BLaER1 treated with 17β-estradiol and CSF1 and Interleukin-3, amounts not matched to agents 10 nM and 100 nM (cell line): ENCODE data around the gene MED9.

Experiments
- H3K27ac ChIP-seq, 11 experiments: shearing (Covaris generic); formaldehyde crosslinking; 2 replicates each; pipeline ENCODE4 v1.8.1; 2022
- H3K27me3 ChIP-seq, 11 experiments: shearing (Covaris generic); formaldehyde crosslinking; 2 replicates each; pipeline ENCODE4 v1.8.1; 2022
- H3K36me3 ChIP-seq, 11 experiments: shearing (Covaris generic); formaldehyde crosslinking; 2 replicates each; pipeline ENCODE4 v1.8.1; 2022
- H3K4me1 ChIP-seq, 10 experiments: shearing (Covaris generic); formaldehyde crosslinking; 2 replicates each; pipeline ENCODE4 v1.8.1; 2022
- H3K4me2 ChIP-seq, 11 experiments: shearing (Covaris generic); formaldehyde crosslinking; 2 replicates each; pipeline ENCODE4 v1.8.1; 2022
- H3K4me3 ChIP-seq, 10 experiments: shearing (Covaris generic); formaldehyde crosslinking; 2 replicates each; pipeline ENCODE4 v1.8.1; 2022
- H3K9ac ChIP-seq, 11 experiments: shearing (Covaris generic); formaldehyde crosslinking; 2 replicates each; pipeline ENCODE4 v1.8.1; 2022
- H3K9me3 ChIP-seq, 11 experiments: shearing (Covaris generic); formaldehyde crosslinking; replicated peaks in 1 of 11; 2 replicates each; pipeline ENCODE4 v1.8.1; 2022
- H4K20me1 ChIP-seq, 11 experiments: shearing (Covaris generic); formaldehyde crosslinking; 2 replicates each; pipeline ENCODE4 v1.8.1; 2022
- Cebpa-rat ChIP-seq, 11 experiments: shearing (Covaris generic); IDR thresholded peaks; 2 replicates each; pipeline ENCODE4 v1.8.1; 2022

The MED9 gene

DNA sequence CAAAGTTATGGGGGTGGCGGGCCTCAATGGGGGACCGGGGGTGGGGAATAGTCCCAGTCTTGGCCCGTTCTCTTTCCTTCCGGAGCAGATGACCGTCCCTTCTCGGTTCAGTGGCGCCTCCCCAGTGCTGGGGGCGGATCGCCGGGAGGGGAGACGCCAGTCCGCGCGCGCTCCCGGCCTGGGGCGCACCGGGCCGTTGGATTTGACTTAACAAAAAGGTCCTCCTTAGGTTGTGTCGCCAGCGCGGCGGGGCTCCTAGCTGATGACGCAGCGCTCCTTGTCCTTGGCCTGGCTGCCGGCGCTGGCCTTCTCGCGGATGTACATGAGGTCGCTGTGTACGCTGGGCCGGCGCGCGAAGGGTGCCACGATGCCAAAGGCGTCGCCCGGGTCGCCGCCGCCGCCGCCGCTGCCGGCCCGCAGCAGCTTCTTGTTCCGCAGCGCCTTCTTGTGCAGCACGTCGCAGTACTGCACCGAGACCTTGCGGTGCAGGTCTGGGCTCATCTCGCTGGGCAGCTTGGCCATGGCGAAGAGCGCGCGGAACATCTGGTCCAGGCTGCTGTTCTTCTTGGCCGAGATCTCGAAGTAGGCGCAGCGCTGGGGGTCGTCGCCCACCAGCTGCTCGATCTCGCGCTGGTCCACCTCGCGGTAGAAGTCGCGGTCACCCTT, 18.2 kb downstream of the MED9 start:
- Histone ChIP-seq H3K4me2 (peak overlapping the region; percentile 94 to 99 (median 99)), H3K4me1 (peaks cover 52 to 91% (median 81%) of the 10 kb centered on the region in 10 experiments), H3K9ac (peak overlapping the region; percentile 22 to 82 (median 71); a peak in 20 of 22 replicates), H3K4me3 (peak overlapping the region; percentile 61 to 82 (median 70)), H3K27ac (peak overlapping the region in 8 of 11 experiments; percentile 21 to 56 (median 31); a peak in 11 of 22 replicates), H3K36me3 (peaks cover 9 to 29% (median 18%) of the 10 kb centered on the region in 11 experiments; a peak in 15 of 22 replicates), H3K27me3 (peaks cover 21 to 33% (median 27%) of the 10 kb centered on the region in 11 experiments), H3K9me3 (no peaks in the 10 kb centered on the region), H4K20me1 (peaks cover 40 to 72% (median 52%) of the 10 kb centered on the region in 11 experiments; a peak in 21 of 22 replicates)
- no peak for TF ChIP-seq Cebpa-rat (IDR thresholded peaks at IDR 0.05)

DNA sequence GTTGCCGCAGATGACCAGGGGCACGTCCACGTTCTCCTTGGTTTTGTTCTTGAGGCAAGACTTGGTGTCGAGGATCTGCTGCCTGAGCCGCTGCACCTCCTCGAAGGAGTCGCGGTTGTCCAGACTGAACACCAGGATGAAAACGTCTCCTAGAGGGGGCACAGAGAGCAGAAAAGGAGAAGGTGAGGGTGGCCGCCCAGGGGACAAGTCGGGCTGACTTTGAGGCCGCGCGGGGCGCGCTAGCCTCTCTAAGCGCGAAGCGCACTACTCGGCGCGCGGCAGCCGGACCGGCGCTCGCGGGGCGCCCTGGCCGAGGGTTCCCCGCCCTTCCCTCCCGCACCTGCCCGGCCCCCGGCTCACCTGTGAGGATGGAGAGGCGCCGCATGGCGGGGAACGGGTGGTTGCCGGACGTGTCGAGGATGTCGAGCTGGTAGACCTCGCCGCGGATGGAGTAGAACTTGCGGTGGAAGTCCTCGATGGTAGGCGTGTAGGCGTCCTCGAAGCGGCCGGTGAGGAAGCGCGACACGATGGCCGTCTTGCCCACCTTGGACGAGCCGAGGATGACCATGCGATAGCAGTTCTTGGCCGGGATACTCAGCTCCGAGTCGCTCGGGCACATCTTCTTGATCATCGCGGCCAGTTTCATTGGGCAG, 18.9 kb downstream of the MED9 start:
- H3K4me3 ChIP-seq = peak overlapping the region; percentile 61 to 82 (median 70)
- H3K4me2 ChIP-seq = peak overlapping the region; percentile 94 to 99 (median 99)
- peaks cover 35 to 65% (median 45%) of the 10 kb centered on the region in 11 experiments; a peak in 21 of 22 replicates for H4K20me1 ChIP-seq
- H3K27ac ChIP-seq = peak overlapping the region in 9 of 11 experiments; percentile 21 to 62 (median 56); a peak in 13 of 22 replicates
- peak overlapping the region; percentile 60 to 82 (median 75) for H3K9ac ChIP-seq
- peaks cover 21 to 33% (median 27%) of the 10 kb centered on the region in 11 experiments for H3K27me3 ChIP-seq
- H3K9me3 ChIP-seq = no peaks in the 10 kb centered on the region
- no peak for TF ChIP-seq Cebpa-rat (IDR thresholded peaks at IDR 0.05)
- peaks cover 48 to 85% (median 74%) of the 10 kb centered on the region in 10 experiments for H3K4me1 ChIP-seq
- peaks cover 9 to 27% (median 18%) of the 10 kb centered on the region in 11 experiments; a peak in 15 of 22 replicates for H3K36me3 ChIP-seq

DNA sequence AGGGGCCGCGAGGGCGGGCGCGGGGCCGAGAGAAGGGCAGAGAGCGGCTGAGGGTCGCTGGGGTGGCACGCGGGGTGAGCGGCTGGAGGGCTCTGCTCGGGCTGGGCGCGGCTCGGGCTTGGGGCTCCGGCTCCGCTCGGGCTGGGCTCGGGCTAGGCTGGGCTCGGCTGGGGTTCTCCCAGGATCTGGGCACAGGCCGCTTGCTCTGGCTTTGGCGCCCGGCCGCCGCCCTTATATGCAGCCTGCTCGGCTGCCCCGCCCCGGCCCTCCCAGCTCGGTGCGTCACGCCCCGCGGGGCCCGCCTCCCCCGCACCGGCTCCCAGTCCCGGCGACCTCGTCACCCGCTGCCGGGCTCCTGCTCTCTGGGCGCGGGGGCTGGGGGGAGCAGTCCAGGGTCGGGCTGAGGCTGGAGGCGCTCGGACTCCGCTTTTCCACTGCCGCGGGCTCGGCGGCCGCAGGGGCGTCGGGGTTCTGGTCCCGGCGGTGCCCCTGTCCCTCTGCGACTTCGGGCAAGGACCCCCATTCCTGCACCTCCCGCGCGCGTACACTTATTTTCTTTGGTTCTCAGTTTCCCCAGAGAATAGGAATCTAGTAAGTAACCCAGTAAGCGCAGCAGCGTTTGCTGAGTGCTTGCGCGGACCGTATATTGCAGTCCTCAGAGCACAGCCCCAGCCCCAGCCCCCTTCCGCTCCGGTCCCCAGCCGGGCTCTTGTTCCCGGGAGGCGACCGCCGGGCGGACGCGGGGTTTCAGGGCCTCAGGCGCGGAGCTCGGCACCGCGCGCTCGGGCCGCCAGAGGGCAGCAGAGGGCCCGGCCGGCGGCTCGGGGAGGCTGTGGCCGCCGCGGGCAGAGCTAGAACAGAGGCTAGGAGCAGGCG, 19.6 kb downstream of the MED9 start, which contains the start of gene RASD1:
RASD1 (minus strand) TSS at position 207 of the 876 bp plus-strand sequence. CDS start 214 bp downstream, outside the sequence.
- Histone ChIP-seq H4K20me1 (peaks cover 27 to 58% (median 37%) of the 10 kb centered on the region in 11 experiments; a peak in 21 of 22 replicates), H3K4me2 (peak within 1 kb of the TSS; percentile 94 to 99 (median 99)), H3K36me3 (peaks cover 9 to 23% (median 14%) of the 10 kb centered on the region in 11 experiments; a peak in 15 of 22 replicates), H3K27me3 (peaks cover 21 to 33% (median 27%) of the 10 kb centered on the region in 11 experiments), H3K4me3 (peak within 1 kb of the TSS; percentile 61 to 82 (median 70)), H3K9ac (peak within 1 kb of the TSS; percentile 60 to 82 (median 75)), H3K9me3 (no peaks in the 10 kb centered on the region), H3K27ac (peak within 1 kb of the TSS; percentile 17 to 65 (median 58); a peak in 20 of 22 replicates), H3K4me1 (peaks cover 42 to 77% (median 67%) of the 10 kb centered on the region in 10 experiments)
- no peak for TF ChIP-seq Cebpa-rat (IDR thresholded peaks at IDR 0.05)

DNA sequence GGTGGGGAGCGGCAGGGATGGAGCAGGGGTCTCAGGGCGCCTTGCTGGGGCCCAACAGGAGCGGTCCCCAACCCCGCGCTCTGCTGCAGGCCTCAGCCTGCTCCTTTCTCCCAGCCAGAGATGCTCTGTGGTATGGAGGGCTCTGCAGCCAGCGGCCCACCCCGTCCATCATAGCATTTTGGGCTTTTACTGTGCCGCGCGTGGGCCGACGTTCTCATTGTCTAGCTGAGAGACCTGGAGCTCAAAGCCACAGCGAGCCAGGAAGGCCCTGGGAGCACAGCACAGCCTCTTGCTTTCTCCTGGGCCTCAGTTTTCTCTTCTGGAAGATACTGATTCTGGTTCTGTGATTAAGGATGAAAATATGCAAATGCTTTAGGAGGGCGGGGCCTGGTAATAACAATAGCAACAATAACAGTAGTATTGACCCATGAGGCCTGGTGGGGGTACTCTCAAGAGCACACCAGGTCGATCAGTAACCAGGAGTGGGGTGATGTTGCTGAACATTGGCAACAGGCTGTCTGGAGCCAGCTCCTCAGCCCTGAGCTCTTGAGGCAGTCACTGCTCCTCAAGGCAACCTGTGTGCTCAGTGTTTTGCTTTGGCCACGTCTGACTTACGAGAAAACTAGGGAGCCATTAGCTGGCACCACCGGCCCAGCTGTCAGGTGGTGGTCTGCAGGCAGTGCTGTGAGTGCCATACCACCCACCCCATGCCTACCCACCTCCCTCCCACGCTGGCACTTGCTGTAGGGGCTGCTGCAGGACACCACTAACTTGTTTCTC, 20.5 kb downstream of the MED9 start:
- TF ChIP-seq Cebpa-rat (IDR thresholded peaks at IDR 0.05) = no peak
- peak overlapping the region; percentile 61 to 82 (median 70); a peak in 13 of 20 replicates for H3K4me3 ChIP-seq
- peak overlapping the region in 5 of 11 experiments; percentile 71 to 82 (median 77); a peak in 8 of 22 replicates for H3K9ac ChIP-seq
- H3K36me3 ChIP-seq = peaks cover 4 to 15% (median 7%) of the 10 kb centered on the region in 11 experiments; a peak in 14 of 22 replicates
- H3K4me1 ChIP-seq = peaks cover 34 to 71% (median 59%) of the 10 kb centered on the region in 10 experiments; a peak in 19 of 20 replicates
- peaks cover 19 to 49% (median 29%) of the 10 kb centered on the region in 11 experiments; a peak in 21 of 22 replicates for H4K20me1 ChIP-seq
- peaks cover 21 to 33% (median 27%) of the 10 kb centered on the region in 11 experiments for H3K27me3 ChIP-seq
- peak overlapping the region; percentile 94 to 99 (median 99) for H3K4me2 ChIP-seq
- no peaks in the 10 kb centered on the region for H3K9me3 ChIP-seq
- H3K27ac ChIP-seq = no peak overlapping the region

DNA sequence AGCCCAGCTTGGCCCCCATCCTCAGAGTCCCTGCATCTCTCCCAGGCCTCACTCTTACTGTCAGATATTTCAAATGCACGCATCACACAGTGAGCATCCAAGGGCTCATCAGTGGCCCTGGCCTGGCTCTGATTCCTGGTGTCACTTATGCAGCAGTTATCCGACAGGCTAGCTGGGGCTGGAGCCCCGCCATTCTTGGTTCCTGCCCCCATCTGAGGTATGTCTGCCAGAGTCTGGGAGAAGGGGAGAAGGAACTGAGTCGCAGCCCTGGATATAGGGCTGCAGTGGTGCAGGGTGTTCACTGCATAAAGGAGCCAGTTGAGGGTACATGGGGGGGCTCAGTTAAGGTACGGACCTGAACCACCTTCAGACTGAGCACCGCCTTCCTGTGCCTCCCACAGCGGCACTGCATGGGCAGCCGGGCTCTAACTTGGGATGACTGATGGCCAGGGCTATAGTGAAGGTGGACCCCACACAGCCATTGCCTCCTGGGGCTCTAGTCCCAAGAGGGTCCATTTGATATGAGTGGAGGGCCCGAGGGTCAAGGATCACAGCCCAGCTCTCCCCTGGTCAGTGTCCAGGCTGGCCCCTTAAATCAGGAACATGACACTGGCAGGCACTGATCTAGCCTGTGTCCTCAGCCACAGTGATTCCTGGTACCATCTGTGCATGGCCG, 21.2 kb downstream of the MED9 start:
- H3K9me3 ChIP-seq = no peaks in the 10 kb centered on the region
- H3K36me3 ChIP-seq = peaks cover 0 to 8% (median 0%) of the 10 kb centered on the region in 11 experiments; a peak in 5 of 22 replicates
- H3K9ac ChIP-seq = no peak overlapping the region
- no peak for TF ChIP-seq Cebpa-rat (IDR thresholded peaks at IDR 0.05)
- peaks cover 21 to 33% (median 27%) of the 10 kb centered on the region in 11 experiments for H3K27me3 ChIP-seq
- H3K27ac ChIP-seq = no peak overlapping the region
- peaks cover 30 to 71% (median 57%) of the 10 kb centered on the region in 10 experiments; a peak in 19 of 20 replicates for H3K4me1 ChIP-seq
- H3K4me3 ChIP-seq = no peak overlapping the region
- peak overlapping the region in 4 of 11 experiments; percentile 98 to 99 (median 99); a peak in 5 of 22 replicates for H3K4me2 ChIP-seq
- peaks cover 11 to 42% (median 22%) of the 10 kb centered on the region in 11 experiments; a peak in 20 of 22 replicates for H4K20me1 ChIP-seq

DNA sequence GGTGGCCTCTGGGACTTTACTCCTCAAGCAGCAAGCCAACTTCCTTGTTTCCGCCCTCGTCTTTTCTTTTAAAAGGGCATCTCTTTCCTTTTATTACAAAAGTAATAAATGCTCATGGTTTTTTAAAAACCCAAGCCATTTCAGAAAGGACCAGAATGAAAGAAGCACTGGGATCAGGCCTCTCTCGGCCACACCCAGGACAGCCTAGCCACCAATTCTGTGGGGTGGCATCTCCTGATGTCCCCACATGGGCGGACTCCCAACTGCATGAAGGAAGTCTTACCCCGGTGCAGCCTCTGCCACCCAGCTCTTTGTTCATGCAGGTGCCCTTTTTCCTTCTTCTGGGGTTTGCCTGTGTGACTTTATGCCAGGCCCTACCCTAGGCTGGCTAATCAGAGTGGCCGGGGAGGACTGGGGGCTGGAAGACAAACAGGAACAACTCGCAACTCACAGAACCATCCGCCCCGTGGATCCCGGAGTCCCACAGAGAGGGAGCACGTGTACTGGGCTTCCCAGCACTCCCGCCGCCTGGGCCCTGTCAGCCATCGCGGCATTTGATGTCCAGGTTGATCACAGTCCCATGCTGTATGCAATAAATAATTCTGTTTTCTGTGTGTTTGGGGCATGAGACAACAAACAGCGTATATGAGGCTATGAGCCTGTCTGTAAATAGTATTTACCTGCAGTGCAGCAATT, 22.0 kb downstream of the MED9 start:
- Histone ChIP-seq H3K4me2 (peak overlapping the region in 4 of 11 experiments; percentile 21 to 99 (median 99); a peak in 4 of 22 replicates), H4K20me1 (peaks cover 4 to 34% (median 16%) of the 10 kb centered on the region in 11 experiments; a peak in 20 of 22 replicates), H3K9ac (no peak overlapping the region), H3K4me3 (no peak overlapping the region), H3K27me3 (peaks cover 21 to 29% (median 25%) of the 10 kb centered on the region in 11 experiments), H3K27ac (no peak overlapping the region), H3K36me3 (0 out of 22 replicates have a peak, but pooled peaks cover 0 to under 1% (median 0%) of the 10 kb centered on the region in 11 experiments), H3K9me3 (no peaks in the 10 kb centered on the region), H3K4me1 (peaks cover 24 to 71% (median 57%) of the 10 kb centered on the region in 10 experiments)
- no peak for TF ChIP-seq Cebpa-rat (IDR thresholded peaks at IDR 0.05)
